ENCODE measurements around the gene IAPP. TPM values are rescaled to one million over a fixed set of nuclear protein-coding genes. Genes with fewer than 3 reads are reported as not detected.

The IAPP gene
- total RNA-seq, 2 donors from 2014 or later, result not detected

DNA sequence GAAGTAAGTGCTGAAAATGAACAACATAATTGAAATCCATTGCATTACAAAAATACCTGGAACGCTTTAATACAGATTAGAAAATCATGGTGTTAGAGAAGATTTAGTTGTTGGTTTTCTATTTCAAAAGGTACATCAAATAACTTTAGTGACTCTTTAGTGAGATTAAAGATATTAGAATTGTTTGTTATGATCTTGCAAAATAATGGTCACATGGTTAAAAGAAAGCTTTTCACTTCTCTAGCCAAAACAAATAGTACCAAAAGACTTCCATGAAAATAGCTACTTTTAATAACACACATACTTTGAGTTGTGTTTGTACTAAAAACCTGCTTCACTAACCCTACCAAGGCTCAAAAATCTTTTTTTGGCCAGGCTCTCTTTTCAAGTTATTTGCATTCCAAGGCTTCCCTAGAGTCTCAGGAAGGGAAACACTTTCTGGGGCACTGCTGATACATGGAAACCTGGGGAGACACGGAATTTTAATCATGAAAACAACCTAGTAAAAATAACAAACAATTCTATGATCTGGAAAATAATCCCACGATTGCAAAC, 37.9 kb upstream of the IAPP start, which contains the start of gene SLCO1A2:
TSS of gene SLCO1A2 (minus strand) at position 147 of the 555 bp plus-strand sequence. CDS start 270 bp downstream, outside the sequence.
- Histone ChIP-seq H3K4me1 (ENCODE audit: control insufficient read depth in 1 of 2, low read depth in 2 of 2) (peaks cover 4 to 6% of the 10 kb centered on the region in 2 donors), H3K27ac (no peak within 1 kb of the TSS), H3K36me3 (no peaks in the 10 kb centered on the region), H3K4me3 (no peak within 1 kb of the TSS), H3K27me3 (replicated peaks; ENCODE audit: insufficient read depth) (no peaks in the 10 kb centered on the region), H3K9me3 (no peaks in the 10 kb centered on the region)
- TF ChIP-seq, protein P1, sequence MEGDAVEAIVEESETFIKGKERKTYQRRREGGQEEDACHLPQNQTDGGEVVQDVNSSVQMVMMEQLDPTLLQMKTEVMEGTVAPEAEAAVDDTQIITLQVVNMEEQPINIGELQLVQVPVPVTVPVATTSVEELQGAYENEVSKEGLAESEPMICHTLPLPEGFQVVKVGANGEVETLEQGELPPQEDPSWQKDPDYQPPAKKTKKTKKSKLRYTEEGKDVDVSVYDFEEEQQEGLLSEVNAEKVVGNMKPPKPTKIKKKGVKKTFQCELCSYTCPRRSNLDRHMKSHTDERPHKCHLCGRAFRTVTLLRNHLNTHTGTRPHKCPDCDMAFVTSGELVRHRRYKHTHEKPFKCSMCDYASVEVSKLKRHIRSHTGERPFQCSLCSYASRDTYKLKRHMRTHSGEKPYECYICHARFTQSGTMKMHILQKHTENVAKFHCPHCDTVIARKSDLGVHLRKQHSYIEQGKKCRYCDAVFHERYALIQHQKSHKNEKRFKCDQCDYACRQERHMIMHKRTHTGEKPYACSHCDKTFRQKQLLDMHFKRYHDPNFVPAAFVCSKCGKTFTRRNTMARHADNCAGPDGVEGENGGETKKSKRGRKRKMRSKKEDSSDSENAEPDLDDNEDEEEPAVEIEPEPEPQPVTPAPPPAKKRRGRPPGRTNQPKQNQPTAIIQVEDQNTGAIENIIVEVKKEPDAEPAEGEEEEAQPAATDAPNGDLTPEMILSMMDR (IDR thresholded peaks at IDR 0.05), result no peak
- DNase-seq (ENCODE audit: low spot score), result no peak
- ATAC-seq (ENCODE audit: insufficient number of reproducible peaks, low FRiP score, low read depth), result no peak

DNA sequence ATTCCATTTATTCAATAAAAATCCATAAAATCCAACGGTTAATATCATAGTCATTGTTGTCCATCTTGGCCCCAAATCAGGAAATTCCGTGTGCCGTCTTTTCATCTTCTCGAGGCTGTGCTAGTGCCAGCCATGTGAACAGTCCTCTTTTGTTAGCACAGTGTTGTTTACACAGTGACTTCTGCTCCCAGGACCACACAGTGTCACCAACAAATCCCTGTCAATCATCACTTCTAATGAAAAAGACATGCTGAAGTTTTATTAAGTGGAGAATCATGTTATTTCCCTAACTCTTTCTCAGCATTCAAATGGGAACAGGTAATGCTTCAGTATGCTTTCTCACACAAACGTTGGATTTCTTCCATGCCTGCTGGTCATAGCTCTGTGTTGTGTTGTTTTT, 36.0 kb upstream of the IAPP start:
- TF ChIP-seq, protein P1 (IDR thresholded peaks at IDR 0.05), result no peak
- no peaks in the 10 kb centered on the region for H3K27me3 ChIP-seq (replicated peaks; ENCODE audit: insufficient read depth)
- no peak overlapping the region for H3K27ac ChIP-seq
- no peaks in the 10 kb centered on the region for H3K36me3 ChIP-seq
- H3K4me3 ChIP-seq, result no peak overlapping the region
- peaks cover 4 to 6% of the 10 kb centered on the region in 2 donors for H3K4me1 ChIP-seq (ENCODE audit: control insufficient read depth in 1 of 2, low read depth in 2 of 2)
- DNase-seq (ENCODE audit: low spot score), result no peak
- no peak for ATAC-seq (ENCODE audit: insufficient number of reproducible peaks, low FRiP score, low read depth)
- H3K9me3 ChIP-seq, result no peaks in the 10 kb centered on the region

DNA sequence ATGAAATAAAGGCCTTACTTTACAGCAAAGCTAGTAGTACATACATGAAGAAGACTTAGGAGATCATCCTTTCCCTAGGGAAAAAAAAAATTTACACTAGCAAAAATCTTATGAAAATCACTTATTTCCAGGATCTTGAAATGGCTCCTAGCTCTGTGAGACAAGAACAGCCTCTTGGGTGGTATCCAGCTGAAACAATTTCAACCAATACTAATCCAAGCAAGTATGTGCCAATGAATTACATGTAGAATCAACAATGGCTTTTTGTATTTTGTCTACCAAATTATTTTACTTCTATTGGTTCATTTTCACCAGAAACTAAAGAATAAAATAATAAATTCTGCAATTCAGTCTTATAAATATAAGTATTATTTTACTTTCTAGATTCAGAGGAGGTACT, 35.2 kb upstream of the IAPP start:
- TF ChIP-seq, protein P1 (IDR thresholded peaks at IDR 0.05), result no peak
- H3K27me3 ChIP-seq (replicated peaks; ENCODE audit: insufficient read depth), result no peaks in the 10 kb centered on the region

GRCh38 chr12:21337959-21338744, 34.5 kb upstream of the IAPP start:
- peaks cover 4 to 6% of the 10 kb centered on the region in 2 donors for H3K4me1 ChIP-seq (ENCODE audit: control insufficient read depth in 1 of 2, low read depth in 2 of 2)
- TF ChIP-seq, protein P1 (IDR thresholded peaks at IDR 0.05), result no peak
- H3K27ac ChIP-seq, result no peak overlapping the region
- H3K9me3 ChIP-seq, result no peaks in the 10 kb centered on the region
- no peaks in the 10 kb centered on the region for H3K27me3 ChIP-seq (replicated peaks; ENCODE audit: insufficient read depth)
- DNase-seq (ENCODE audit: low spot score) (no peak), ATAC-seq (ENCODE audit: insufficient number of reproducible peaks, low FRiP score, low read depth) (no peak)
- H3K4me3 ChIP-seq, result no peak overlapping the region
- H3K36me3 ChIP-seq, result no peaks in the 10 kb centered on the region

More for the DNA sequence above, 35.2 kb upstream of the IAPP start:
- Histone ChIP-seq H3K27ac (no peak overlapping the region), H3K9me3 (no peaks in the 10 kb centered on the region), H3K4me1 (ENCODE audit: control insufficient read depth in 1 of 2, low read depth in 2 of 2) (peaks cover 4 to 6% of the 10 kb centered on the region in 2 donors), H3K36me3 (no peaks in the 10 kb centered on the region), H3K4me3 (no peak overlapping the region)
- ATAC-seq (ENCODE audit: insufficient number of reproducible peaks, low FRiP score, low read depth) (no peak), DNase-seq (ENCODE audit: low spot score) (no peak)

DNA sequence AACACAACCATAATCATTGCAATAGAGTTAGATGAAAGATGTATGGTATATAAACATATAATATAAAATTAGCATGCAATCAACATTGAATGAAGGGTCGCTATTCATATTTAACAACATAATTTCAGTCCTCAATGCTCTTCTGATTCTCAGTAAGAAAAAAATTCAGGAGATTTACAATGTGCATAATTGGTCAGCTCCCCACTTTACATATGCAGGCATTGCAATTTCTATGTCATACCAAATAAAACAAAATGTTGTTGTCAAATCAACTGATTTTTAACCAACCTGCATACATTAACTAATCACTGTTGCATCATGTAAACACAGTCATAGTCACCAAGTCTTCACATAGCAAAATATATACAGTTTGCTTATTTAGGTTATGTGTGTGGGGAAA, 32.8 kb upstream of the IAPP start:
- TF ChIP-seq, protein P1 (IDR thresholded peaks at IDR 0.05), result no peak
- Histone ChIP-seq H3K27me3 (replicated peaks; ENCODE audit: insufficient read depth) (no peaks in the 10 kb centered on the region), H3K4me1 (ENCODE audit: control insufficient read depth in 1 of 2, low read depth in 2 of 2) (peaks cover 4 to 6% of the 10 kb centered on the region in 2 donors), H3K9me3 (no peaks in the 10 kb centered on the region), H3K4me3 (no peak overlapping the region), H3K27ac (no peak overlapping the region), H3K36me3 (no peaks in the 10 kb centered on the region)
- DNase-seq (ENCODE audit: low spot score), result no peak
- ATAC-seq (ENCODE audit: insufficient number of reproducible peaks, low FRiP score, low read depth), result no peak
